Sigmoid colon (tissue), 4 donors: ENCODE results near the gene ANKRD33B.

Source experiments
- EP300 ChIP-seq, 4 donors: sonication (generic); formaldehyde crosslinking; IDR thresholded peaks; one replicate each; pipeline ENCODE4 v1.6.1; 2017; ENCODE audit warnings: antibody characterized with exemption in 4 of 4
- POLR2A ChIP-seq, 2 donors: fragments of 450-650 bp; IDR thresholded peaks; one replicate each; pipeline ENCODE4 v1.6.1; 2016; ENCODE audit warnings: antibody characterized with exemption in 2 of 2, mild to moderate bottlenecking in 2 of 2, moderate library complexity in 2 of 2
- POLR2AphosphoS5 ChIP-seq, 4 donors: sonication (generic); formaldehyde crosslinking; IDR thresholded peaks; one replicate each; pipeline ENCODE4 v1.6.1; 2017; ENCODE audit warnings: antibody characterized with exemption in 4 of 4
- TF ChIP-seq, protein P1 (sequence below), 4 experiments: fragments of 450-650 bp in 3 of 4; fragments of 200-600 bp in 1 of 4; IDR thresholded peaks; one replicate each; pipeline ENCODE4 v1.5.1; 2016 to 2019; ENCODE audit warnings: antibody characterized with exemption in 4 of 4, mild to moderate bottlenecking in 3 of 4, moderate library complexity in 2 of 4

DNA sequence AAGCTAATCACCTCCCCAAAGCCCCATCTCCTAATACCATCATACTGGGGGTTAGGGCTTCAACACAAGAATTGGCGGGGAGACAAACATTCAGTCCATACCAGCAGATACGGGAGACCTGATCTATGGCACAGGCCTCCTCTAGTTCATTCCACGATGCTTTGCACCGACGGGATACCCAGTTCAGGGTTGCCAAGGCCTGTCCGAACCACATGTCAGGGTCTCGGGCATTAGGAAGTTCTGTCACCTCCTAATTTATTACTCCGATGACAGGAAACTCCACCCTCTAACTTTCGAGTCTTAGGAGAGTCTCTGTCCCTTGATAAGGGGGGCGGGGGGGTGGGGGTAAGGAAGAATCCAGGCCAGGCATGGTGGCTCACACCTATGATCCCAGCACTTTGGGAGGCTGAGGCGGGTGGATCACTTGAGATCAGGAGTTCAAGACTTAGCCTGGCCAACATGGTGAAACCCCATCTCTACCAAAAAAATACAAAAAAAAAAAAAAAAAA lies 23.8 kb upstream of the ANKRD33B start:
- TF ChIP-seq, protein P1, sequence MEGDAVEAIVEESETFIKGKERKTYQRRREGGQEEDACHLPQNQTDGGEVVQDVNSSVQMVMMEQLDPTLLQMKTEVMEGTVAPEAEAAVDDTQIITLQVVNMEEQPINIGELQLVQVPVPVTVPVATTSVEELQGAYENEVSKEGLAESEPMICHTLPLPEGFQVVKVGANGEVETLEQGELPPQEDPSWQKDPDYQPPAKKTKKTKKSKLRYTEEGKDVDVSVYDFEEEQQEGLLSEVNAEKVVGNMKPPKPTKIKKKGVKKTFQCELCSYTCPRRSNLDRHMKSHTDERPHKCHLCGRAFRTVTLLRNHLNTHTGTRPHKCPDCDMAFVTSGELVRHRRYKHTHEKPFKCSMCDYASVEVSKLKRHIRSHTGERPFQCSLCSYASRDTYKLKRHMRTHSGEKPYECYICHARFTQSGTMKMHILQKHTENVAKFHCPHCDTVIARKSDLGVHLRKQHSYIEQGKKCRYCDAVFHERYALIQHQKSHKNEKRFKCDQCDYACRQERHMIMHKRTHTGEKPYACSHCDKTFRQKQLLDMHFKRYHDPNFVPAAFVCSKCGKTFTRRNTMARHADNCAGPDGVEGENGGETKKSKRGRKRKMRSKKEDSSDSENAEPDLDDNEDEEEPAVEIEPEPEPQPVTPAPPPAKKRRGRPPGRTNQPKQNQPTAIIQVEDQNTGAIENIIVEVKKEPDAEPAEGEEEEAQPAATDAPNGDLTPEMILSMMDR (IDR thresholded peaks at IDR 0.05), result no peak
- TF ChIP-seq EP300 (IDR thresholded peaks at IDR 0.05) (no peak), POLR2AphosphoS5 (IDR thresholded peaks at IDR 0.05) (no peak), POLR2A (IDR thresholded peaks at IDR 0.05) (no peak)
